HCT116 (cell line): ENCODE measurements around the gene MIA2. TPM values are rescaled to one million over a fixed set of nuclear protein-coding genes. Genes with fewer than 3 reads are reported as not detected.

Experiments
- ATAC-seq: fragments of 200-7000 bp; cut with Tn5 transposase; 2 replicates; pipeline ENCODE4 v1.9.1; 2020; ENCODE audit warnings: mild to moderate bottlenecking, moderate library complexity
- BruUV-seq: library from RNA; stranded (reverse); fragments of 400-500 nt; replicated peaks from 2 replicates; lab custom pipeline; 2021; lab: Mats Ljungman, UMichigan
- CTCF ChIA-PET: fragments of 300-600 bp; sonication (Branson Sonifier 250); formaldehyde crosslinking; loops from one replicate; lab custom pipeline; 2021; ENCODE audit warnings: antibody characterized with exemption; lab: Charles Lee
- POLR2A ChIA-PET: fragments of 300-600, 350-600 bp; sonication (Branson Sonifier 250); formaldehyde crosslinking; loops from one replicate; lab custom pipeline; 2021; ENCODE audit warnings: antibody characterized with exemption; lab: Charles Lee
- RAD21 ChIA-PET, 2 experiments: fragments of 300-600 bp; sonication (Branson Sonifier 250); formaldehyde crosslinking; loops; one replicate each; lab custom pipeline; 2023; ENCODE audit warnings: low total read pairs in 2 of 2; ENCODE audit not compliant: uncharacterized antibody in 2 of 2, unreplicated experiment in 2 of 2, low non-redundant PET in 1 of 2; lab: Charles Lee
- DNase-seq: peaks from one replicate; pipeline ENCODE4 v3.0.0-alpha.2; 2010; ENCODE audit warnings: low read depth, low spot score
- H2AFZ ChIP-seq: fragments of 200-600 bp; shearing (Covaris generic), sonication (generic); 2 replicates; pipeline ENCODE4 v1.6.1; 2017; ENCODE audit warnings: low read depth, mixed run types, mixed read lengths, antibody characterized with exemption, low read length; ENCODE audit not compliant: poor library complexity, severe bottlenecking
- H3K27ac ChIP-seq: 2 replicates; pipeline ENCODE4 v1.5.1; 2012; ENCODE audit warnings: low read depth, low read length
- H3K27me3 ChIP-seq: fragments of 200-600 bp; sonication (generic); 2 replicates; pipeline ENCODE4 v1.6.1; 2016; ENCODE audit warnings: mixed run types, low read length, mixed read lengths; ENCODE audit not compliant: insufficient read depth
- H3K36me3 ChIP-seq, 2 experiments: fragments of 200-500 bp in 1 of 2; fragments of 200-600 bp in 1 of 2; sonication (Bioruptor generic) in 1 of 2; sonication (generic) in 1 of 2; 2 replicates each; pipeline versions ENCODE4 v1.5.1 to v1.6.1; 2014 to 2016; ENCODE audit warnings: low read length in 2 of 2, inconsistent platforms in 1 of 2, mixed read lengths in 1 of 2, mixed run types in 1 of 2; ENCODE audit not compliant: insufficient read depth in 2 of 2, control insufficient read depth in 1 of 2
- H3K4me1 ChIP-seq, 2 experiments: fragments of 200-600 bp in 1 of 2; sonication (generic) in 1 of 2; 2 replicates each; pipeline versions ENCODE4 v1.5.1 to v1.6.1; 2012 to 2017; ENCODE audit warnings: low read length in 2 of 2, inconsistent platforms in 1 of 2, mild to moderate bottlenecking in 1 of 2, mixed read lengths in 1 of 2, mixed run types in 1 of 2, moderate library complexity in 1 of 2; ENCODE audit not compliant: insufficient read depth in 2 of 2, control insufficient read depth in 1 of 2
- H3K4me2 ChIP-seq: fragments of 200-600 bp; sonication (generic); 2 replicates; pipeline ENCODE4 v1.6.1; 2017; ENCODE audit warnings: mixed run types, low read length, mixed read lengths
- H3K4me3 ChIP-seq, 2 experiments: fragments of 200-600 bp in 1 of 2; sonication (generic) in 1 of 2; replicated peaks in 1 of 2; 2 replicates each; pipeline ENCODE4 v1.5.1; 2011 to 2016; ENCODE audit warnings: low read length in 2 of 2, control low read depth in 1 of 2, low read depth in 1 of 2, mild to moderate bottlenecking in 1 of 2, mixed read lengths in 1 of 2, mixed run types in 1 of 2
- H3K79me2 ChIP-seq: fragments of 200-600 bp; sonication (generic); 2 replicates; pipeline ENCODE4 v1.6.1; 2017; ENCODE audit warnings: mild to moderate bottlenecking, mixed run types, low read length, moderate library complexity, mixed read lengths; ENCODE audit not compliant: insufficient read depth
- H3K9ac ChIP-seq: fragments of 200-600 bp; sonication (generic); 2 replicates; pipeline ENCODE4 v1.6.1; 2016; ENCODE audit warnings: low read length, mixed read lengths
- H3K9me2 ChIP-seq: fragments of 200-600 bp; sonication (generic), shearing (Covaris generic); 2 replicates; pipeline ENCODE4 v1.6.1; 2017; ENCODE audit warnings: mixed run types, mild to moderate bottlenecking, moderate library complexity; ENCODE audit not compliant: insufficient read depth
- H3K9me3 ChIP-seq, 2 experiments: fragments of 200-500 bp in 1 of 2; fragments of 200-600 bp in 1 of 2; sonication (Bioruptor generic) in 1 of 2; sonication (generic) in 1 of 2; 2 replicates each; pipeline ENCODE4 v1.6.1; 2014 to 2017; ENCODE audit warnings: low read length in 2 of 2, mixed read lengths in 2 of 2, inconsistent platforms in 1 of 2, low read depth in 1 of 2, mild to moderate bottlenecking in 1 of 2, mixed run types in 1 of 2, moderate library complexity in 1 of 2; ENCODE audit not compliant: control insufficient read depth in 1 of 2, insufficient read depth in 1 of 2
- H4K20me1 ChIP-seq: fragments of 200-600 bp; sonication (generic), shearing (Covaris generic); 2 replicates; pipeline ENCODE4 v1.6.1; 2017; ENCODE audit warnings: mixed run types, mild to moderate bottlenecking, moderate library complexity; ENCODE audit not compliant: insufficient read depth
- ATF3 ChIP-seq: IDR thresholded peaks from 2 replicates; pipeline ENCODE4 v1.6.1; 2012
- CEBPB ChIP-seq: IDR thresholded peaks from 2 replicates; pipeline ENCODE4 v1.6.1; 2012; ENCODE audit warnings: low read depth
- CTCF ChIP-seq, 3 experiments: fragments of 200-600 bp in 1 of 3; sonication (generic) in 1 of 3; IDR thresholded peaks in 2 of 3; conservative IDR thresholded peaks in 1 of 3; 2 replicates each; pipeline ENCODE4 v1.5.1; 2012 to 2017; ENCODE audit warnings: low read depth in 2 of 3, low read length in 2 of 3, antibody characterized with exemption in 1 of 3, borderline replicate concordance in 1 of 3, control low read depth in 1 of 3, mild to moderate bottlenecking in 1 of 3, mixed read lengths in 1 of 3, mixed run types in 1 of 3, moderate library complexity in 1 of 3; ENCODE audit not compliant: insufficient read depth in 1 of 3
- EGR1 ChIP-seq: IDR thresholded peaks from 2 replicates; pipeline ENCODE4 v1.6.1; 2012; ENCODE audit warnings: low read depth
- ELF1 ChIP-seq: IDR thresholded peaks from 2 replicates; pipeline ENCODE4 v1.6.1; 2012; ENCODE audit warnings: low read depth, borderline replicate concordance
- EZH2phosphoT487 ChIP-seq: fragments of 200-600 bp; IDR thresholded peaks from 2 replicates; pipeline ENCODE4 v1.6.1; 2018; ENCODE audit warnings: antibody characterized with exemption, borderline replicate concordance
- FOSL1 ChIP-seq: IDR thresholded peaks from 2 replicates; pipeline ENCODE4 v1.6.1; 2012; ENCODE audit warnings: low read depth
- MAX ChIP-seq: IDR thresholded peaks from 2 replicates; pipeline ENCODE4 v1.6.1; 2012
- POLR2A ChIP-seq: IDR thresholded peaks from 2 replicates; pipeline ENCODE4 v1.7.0; 2011; ENCODE audit warnings: borderline replicate concordance; ENCODE audit not compliant: insufficient read depth, insufficient read length; ENCODE audit errors: extremely low read depth
- POLR2AphosphoS5 ChIP-seq: IDR thresholded peaks from 2 replicates; pipeline ENCODE4 v1.6.1; 2011; ENCODE audit warnings: mild to moderate bottlenecking, low read depth, low read length, moderate library complexity
- RAD21 ChIP-seq: IDR thresholded peaks from 2 replicates; pipeline ENCODE4 v1.6.1; 2012; ENCODE audit warnings: low read depth, mild to moderate bottlenecking
- REST ChIP-seq: IDR thresholded peaks from 2 replicates; pipeline ENCODE4 v1.6.1; 2012; ENCODE audit warnings: low read depth
- SP1 ChIP-seq: IDR thresholded peaks from 2 replicates; pipeline ENCODE4 v1.6.1; 2012; ENCODE audit warnings: low read depth
- SRF ChIP-seq: IDR thresholded peaks from 2 replicates; pipeline ENCODE4 v1.6.1; 2012; ENCODE audit warnings: low read depth
- TCF7L2 ChIP-seq: IDR thresholded peaks from 2 replicates; pipeline ENCODE4 v1.7.0; 2011; ENCODE audit warnings: borderline replicate concordance, inconsistent platforms; ENCODE audit not compliant: insufficient read depth, insufficient read length; ENCODE audit errors: extremely low read depth
- YY1 ChIP-seq: IDR thresholded peaks from 2 replicates; pipeline ENCODE4 v1.6.1; 2011; ENCODE audit warnings: low read length, low read depth, moderate library complexity, mild to moderate bottlenecking; ENCODE audit not compliant: insufficient replicate concordance; ENCODE audit errors: extremely low read depth
- ZBTB33 ChIP-seq: IDR thresholded peaks from 2 replicates; pipeline ENCODE4 v1.6.1; 2011; ENCODE audit warnings: mild to moderate bottlenecking, low read length, moderate library complexity; ENCODE audit not compliant: insufficient replicate concordance; ENCODE audit errors: extremely low read depth
- intact Hi-C: fragments of 100-400 bp; cut with micrococcal nuclease; formaldehyde crosslinking; loops from 2 replicates; pipeline ENCODE4 v1.10.0; 2022
- total RNA-seq: library from RNA; stranded (reverse); gene quantifications from one replicate; pipeline ENCODE4 v1.2.1, GENCODE V29; 2021; ENCODE audit not compliant: unreplicated experiment

MIA2 gene
- total RNA-seq, 1 experiment from 2014 or later: 31.1 TPM

GRCh38 chr14:39382463-39382862, 148.7 kb downstream of the MIA2 start:
- CTCF ChIA-PET: no interaction called here
- H4K20me1 ChIP-seq: no peaks in the 10 kb centered on the region
- ATAC-seq: no peak
- RAD21 ChIA-PET: no interaction called here
- H3K9ac ChIP-seq: no peak overlapping the region
- DNase-seq: no peak
- no peak overlapping the region for H2AFZ ChIP-seq
- no peaks in the 10 kb centered on the region for H3K9me3 ChIP-seq
- H3K36me3 ChIP-seq: no peaks in the 10 kb centered on the region
- H3K27me3 ChIP-seq: no peaks in the 10 kb centered on the region
- H3K9me2 ChIP-seq: no peaks in the 10 kb centered on the region
- no peak overlapping the region for H3K4me2 ChIP-seq
- H3K4me1 ChIP-seq: no peaks in the 10 kb centered on the region
- TF ChIP-seq MAX (no peak), POLR2A (no peak), SRF (no peak), REST (no peak), EZH2phosphoT487 (no peak), ATF3 (no peak), FOSL1 (no peak), ELF1 (no peak), TCF7L2 (no peak), CTCF (IDR thresholded peaks at IDR 0.05 in 2 of 3, conservative IDR thresholded peaks at IDR 0.05 in 1 of 3; ENCODE audit: borderline replicate concordance in 1 of 3, insufficient read depth in 1 of 3, low read depth in 2 of 3, low read length in 2 of 3) (no peak), SP1 (no peak), YY1 (no peak), POLR2AphosphoS5 (no peak), EGR1 (no peak), CEBPB (no peak), ZBTB33 (no peak), RAD21 (no peak)
- no peak overlapping the region for H3K4me3 ChIP-seq
- H3K79me2 ChIP-seq: no peaks in the 10 kb centered on the region
- POLR2A ChIA-PET: no interaction called here
- intact Hi-C loops: no loop called here
- no peak overlapping the region for H3K27ac ChIP-seq
- BruUV-seq: no TSS peak
